Fibroblast of lung (primary cell): ENCODE data around the gene SNX6.

Experiments
- CTCF ChIP-seq, 2 donors: IDR thresholded peaks in 1 of 2; conservative IDR thresholded peaks in 1 of 2; 1 replicate in 1 of 2; 2 replicates in 1 of 2; pipeline ENCODE4 v1.5.1; 2011 to 2012; ENCODE audit warnings: low read length in 2 of 2, control low read depth in 1 of 2, inconsistent platforms in 1 of 2, low read depth in 1 of 2, mild to moderate bottlenecking in 1 of 2
- EZH2 ChIP-seq: IDR thresholded peaks from 2 replicates; pipeline ENCODE4 v1.5.1; 2012; ENCODE audit warnings: low read length, control low read depth, mild to moderate bottlenecking; ENCODE audit errors: missing control alignments

- TF ChIP-seq EZH2 (no peak), CTCF (conservative IDR thresholded peaks at IDR 0.05 in 1 of 2, IDR thresholded peaks at IDR 0.05 in 1 of 2; ENCODE audit: low read depth in 1 of 2, low read length in 2 of 2) (no peak)
Observed at GRCh38 chr14:34610101-34610500, 19.8 kb downstream of the SNX6 start.
